ENCODE data around the gene HLTF.
A peak's percentile ranks its signal among the peaks of the same experiment; 100 is the strongest.

Gene HLTF

DNA sequence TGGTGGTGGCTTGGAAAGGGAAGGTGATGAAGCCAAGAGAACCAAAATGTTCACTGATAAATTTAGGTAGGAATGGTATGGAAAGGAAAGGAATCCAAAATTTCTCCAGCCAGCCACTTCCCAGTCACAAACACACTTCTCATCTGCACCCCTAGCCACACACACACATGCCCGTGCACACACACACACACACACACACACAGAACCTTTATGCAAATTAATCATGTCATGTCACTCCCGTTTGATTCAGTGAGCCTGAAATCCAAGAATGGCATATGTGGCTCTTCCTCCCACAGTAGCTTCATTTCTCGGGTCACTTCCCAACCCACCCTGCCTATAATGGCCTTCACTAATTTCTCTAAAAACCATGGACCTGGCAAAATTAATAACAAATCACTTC lies 3.1 kb upstream of the HLTF start:
- no peak for DNase-seq (ENCODE audit: low read depth)

DNA sequence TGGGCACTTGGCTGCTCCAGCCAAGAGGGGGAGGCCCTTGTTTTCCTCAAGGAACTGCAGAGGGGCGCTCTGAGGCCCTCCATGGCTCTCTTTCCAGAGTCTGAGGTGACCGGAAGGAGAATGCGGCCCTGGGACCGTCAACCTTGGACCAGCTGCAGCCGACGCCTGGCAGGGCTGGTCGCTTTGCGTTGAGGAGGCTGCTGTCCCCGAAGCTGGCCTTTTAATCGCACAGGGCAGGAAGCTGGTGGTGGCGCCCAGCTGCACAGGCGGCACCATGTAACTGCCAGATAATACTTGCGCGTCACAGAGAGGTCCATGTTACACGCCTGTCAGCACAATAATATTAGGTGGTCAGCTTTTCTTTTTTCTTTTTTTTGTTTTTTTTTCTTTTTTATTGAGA lies 875 bp upstream of the HLTF start:
- no peak for DNase-seq (ENCODE audit: low read depth)

DNA sequence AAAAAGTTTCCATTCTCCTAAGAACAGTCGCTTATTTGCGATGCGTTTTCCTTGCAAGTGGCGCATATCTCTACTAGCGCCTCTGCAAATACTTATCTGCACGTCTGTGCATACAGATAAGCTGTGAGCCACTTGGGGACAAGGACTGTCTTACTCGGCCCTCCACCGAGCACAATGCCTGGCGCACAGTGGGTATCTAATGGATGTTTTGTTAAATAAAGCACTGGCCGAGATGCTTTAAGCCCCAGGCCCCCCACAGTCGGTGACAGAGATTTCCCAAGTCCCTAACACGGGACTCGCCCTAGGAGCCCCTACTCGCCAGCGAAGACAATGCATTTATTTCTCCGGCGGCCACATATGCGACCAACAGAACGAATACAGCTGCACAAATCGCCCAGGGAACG lies 503 bp downstream of the HLTF start:
- no peak for DNase-seq (ENCODE audit: low read depth)

DNA sequence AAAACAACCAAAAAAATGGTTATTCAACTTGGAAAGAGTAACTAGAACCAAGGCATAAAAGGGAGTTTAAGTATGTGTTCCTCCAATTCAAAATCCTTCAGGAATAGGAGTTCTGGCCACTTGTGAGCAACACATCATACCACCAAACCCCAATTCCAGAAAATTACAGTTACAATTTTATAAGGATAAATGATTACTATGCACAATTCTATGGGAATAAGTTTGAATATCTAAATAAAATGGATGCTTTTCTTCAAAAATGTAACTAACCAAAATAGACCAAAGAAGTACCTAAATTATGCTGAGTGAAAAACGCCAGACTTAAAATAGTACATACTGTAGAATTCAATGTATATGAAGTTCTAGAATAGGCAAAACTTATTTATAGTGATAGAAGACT lies 4.6 kb downstream of the HLTF start:
- DNase-seq (ENCODE audit: low read depth): no peak

DNA sequence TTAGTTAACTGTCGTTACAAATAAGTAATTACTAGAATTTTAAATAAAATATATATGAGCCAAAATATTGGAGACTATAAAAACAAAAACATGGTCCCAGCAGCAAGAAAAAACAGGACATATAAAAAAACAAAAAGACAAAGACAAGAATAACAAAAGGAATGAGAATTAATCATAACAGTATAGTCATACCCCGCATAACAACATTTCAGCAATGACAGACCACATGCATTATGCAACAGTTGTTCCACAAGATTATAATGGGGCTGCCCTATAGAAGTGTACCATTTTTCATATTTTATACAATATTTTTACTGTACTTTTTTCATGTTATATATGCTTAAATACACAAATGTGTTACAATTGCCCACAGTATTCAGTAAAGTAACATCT lies 5.6 kb downstream of the HLTF start:
- peak; percentile 44 for DNase-seq (ENCODE audit: low read depth)

DNA sequence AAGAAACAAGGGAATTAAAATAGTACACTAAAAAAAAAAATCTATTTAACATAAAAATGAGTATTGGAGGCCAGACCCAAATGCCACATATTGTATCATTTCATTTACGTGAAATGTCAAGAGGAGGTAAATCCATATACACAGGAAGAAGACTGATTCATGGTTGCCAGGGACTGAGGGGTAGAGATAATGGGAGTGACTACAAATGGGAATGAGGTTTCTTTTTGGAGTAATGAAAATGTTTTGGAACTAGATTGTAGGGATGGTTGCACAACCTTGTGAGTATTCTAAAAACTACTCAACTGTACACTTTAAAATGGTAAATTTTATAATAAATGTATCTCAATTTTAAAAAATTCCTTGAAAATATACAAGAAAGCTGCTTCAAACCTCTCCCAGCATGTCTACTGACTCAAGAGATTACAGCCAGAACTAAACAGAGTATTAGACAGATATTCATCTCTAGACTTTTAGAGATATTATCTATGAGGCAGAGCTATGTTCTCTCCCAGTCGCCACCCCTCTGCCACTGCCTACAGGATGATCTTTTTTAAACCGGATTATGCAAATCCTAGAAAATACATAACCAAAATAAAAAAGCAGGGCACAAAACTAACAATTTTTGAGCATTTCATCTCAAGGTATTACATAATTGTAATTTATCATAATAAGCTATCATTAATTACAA lies 6.2 kb downstream of the HLTF start:
- peak; percentile 31 for DNase-seq (ENCODE audit: low read depth)

DNA sequence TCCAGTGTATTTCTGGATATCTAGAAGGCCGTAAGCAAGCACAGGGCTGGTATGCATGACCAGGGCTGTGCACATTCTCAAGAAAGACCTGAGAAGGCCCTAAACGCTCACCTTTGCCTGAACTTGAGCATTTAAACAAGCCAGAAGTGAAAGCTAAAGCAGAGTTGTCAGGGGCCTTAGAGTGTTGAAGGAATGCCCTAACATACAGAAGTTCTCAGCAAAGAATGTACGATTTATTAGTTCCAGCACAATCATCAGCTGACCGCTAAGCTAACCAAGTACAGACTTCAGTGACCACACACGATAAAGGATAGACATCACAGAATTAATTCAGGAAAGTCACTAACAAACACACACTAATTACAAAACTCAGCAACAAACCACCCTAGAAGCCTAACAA lies 8.7 kb downstream of the HLTF start:
- DNase-seq (ENCODE audit: low read depth): no peak

DNA sequence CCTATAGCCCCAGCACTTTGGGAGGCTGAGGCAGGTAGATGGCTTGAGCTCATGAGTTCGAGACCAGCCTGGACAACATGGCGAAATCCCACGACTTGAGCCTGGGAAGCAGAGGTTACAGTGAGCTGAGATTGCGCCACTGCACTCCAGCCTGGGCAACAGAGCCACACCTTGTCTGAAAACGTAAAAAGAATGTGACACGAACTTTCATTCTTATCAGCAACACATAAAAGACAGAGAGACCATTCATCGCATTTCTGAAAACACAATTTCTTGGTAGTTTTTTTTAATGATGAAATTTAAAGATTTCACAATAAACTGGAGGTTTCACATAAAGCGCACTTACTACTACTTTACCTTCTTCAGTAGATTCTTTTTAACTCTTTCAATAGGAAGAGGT lies 18.4 kb downstream of the HLTF start:
- DNase-seq (ENCODE audit: low read depth): no peak

DNA sequence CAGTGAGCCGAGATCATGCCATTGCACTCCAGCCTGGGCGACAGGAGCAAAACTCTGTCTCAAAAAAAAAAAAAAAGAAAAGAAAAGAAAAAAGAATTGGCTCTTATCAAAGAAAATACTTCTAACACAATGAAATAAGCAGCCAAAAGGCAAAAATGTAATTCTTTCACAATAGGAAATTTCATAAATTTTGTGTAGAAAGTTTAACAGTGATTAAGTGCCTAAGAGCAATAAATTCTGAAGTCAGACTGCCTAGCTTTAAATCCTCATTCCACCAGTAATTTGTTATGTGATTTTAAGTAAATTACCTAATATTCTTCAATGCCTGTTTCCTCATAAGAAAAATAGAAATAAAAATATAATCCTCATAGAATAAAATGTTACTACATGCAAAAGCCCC lies 24.6 kb downstream of the HLTF start:
- DNase-seq (ENCODE audit: low read depth): no peak

DNA sequence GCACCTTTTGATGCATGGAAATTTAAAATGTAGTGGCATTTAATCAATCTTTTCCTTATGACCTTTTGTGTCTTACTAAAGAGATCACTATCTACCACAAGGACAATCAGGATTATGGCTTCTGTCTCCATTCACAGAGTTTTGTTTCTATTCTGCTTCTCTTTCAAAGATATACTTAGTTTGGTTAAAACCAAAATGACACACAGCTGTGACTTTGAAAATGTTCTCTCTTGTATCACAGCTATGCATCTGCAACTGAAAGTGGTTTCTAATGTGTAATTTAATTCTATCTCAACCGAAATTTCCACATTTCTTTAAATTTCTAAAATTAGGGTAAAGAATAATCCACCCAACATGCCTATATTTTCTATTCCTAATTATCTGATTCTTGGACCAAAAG lies 27.7 kb downstream of the HLTF start:
- DNase-seq (ENCODE audit: low read depth): no peak

DNA sequence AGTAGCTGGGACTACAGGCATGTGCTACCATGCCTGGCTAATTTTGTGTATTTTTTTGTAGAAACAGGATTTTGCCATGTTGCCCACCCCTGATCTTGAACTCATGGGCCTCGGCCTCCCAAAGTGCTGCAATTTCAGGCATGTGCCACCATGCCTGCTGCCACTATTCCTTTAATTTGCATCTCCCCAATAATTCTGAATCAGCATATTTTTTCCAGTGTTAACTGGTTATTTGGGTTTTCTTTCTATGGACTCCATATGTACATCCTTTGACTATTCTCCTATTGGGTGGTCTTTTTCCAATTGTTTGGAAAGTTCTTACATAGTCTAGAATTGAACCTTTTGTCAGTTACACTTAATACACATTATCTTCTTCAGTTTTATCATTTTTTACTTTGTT lies 28.1 kb downstream of the HLTF start:
- DNase-seq (ENCODE audit: low read depth): no peak

DNA sequence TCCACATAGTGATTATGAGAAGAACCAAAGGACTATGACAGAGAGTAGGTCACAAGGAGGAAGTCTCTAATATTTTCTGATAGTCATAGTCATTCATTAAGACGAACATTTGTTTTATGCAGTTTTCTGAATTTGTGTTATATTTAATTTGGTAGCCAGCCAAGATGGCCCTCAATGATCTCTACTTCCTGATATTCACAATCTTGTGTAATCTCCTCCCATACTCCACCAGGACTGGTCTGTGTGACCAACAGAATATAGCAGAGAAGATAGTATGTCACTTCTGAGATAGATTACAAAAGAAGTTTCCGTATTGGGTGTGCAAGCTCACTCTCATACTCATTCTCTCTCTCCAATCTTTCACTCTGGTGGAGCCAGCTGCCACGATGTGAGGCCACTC lies 30.8 kb downstream of the HLTF start:
- DNase-seq (ENCODE audit: low read depth): no peak

DNA sequence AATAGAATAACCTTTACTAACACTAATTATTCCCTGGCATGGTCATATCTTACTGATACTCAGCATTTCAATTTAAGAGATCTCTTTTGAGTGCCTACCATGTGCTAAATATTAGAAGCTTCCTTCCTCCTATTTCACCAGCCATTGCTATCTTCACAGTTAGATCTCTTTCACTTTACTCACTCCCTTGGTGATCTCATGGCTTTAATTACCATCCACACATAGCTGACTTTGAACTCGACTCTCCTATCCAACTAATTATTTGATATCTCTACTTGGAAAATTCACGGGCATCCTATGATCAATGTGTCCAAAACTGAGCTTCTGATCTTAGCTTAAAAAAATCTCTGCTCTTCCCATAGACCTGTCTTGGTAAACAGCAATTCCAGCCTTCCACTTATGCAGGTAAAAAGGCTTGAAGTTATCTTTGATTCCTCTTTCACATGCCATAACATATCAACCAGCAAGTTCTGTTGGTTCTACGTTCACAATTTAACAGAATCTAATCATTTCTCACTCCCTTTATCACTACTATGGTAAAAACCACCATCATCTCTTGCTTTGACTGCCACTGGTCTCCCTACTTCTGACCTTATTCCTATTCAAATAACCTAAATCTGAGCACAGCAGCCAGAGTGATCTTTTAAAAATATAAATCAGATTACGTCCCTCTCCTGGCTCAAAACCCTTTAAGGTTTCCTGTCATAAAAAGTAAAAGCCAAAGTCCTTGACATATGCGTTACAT lies 41.8 kb downstream of the HLTF start:
- no peak for DNase-seq (ENCODE audit: low read depth)

DNA sequence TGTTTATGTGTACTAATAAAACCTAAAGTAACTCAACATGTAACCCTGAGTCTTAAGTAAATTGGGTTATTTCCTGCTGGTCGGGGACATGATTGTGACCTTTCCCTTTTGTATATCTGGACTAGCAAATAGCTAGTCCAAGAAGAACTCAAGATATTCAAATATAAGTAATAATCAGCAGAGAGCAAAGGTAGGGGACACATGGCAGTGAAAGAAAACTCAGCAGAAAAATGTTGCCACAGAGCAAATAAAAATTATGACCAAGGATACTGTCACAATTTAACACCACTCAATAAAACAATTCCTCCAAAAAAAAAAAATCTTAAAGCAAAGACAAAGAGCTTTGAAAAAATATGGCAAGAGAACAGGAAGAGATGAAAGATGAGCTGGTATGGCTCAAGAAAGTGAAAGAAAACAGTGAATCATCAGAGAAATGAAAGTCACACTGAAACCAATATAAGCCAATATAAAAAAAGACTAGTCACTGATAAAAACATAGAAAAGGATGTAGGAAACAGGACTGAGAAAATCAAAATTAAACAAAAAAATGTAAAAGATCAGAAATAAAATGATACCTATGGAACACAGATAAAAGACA lies 43.4 kb downstream of the HLTF start:
- DNase-seq (ENCODE audit: low read depth): peak; percentile 65

DNA sequence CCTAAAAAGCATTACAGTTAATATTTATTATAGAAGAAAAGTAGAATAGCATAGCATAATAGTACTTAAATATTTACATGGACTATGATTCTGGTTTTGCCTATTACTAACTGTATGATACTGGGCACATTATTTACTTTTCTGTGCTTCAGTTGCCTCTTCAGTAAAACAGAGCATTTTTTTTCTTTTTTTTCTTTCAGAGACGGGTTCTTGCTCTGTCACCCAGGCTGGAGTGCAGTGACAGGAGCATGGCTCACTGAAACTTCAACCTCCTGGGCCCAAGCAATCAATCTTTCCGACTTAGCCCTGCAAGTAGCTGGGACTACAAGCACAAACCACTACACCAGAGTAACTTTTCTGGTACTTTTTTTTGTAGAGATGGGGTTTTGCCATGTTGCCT lies 48.0 kb downstream of the HLTF start:
- DNase-seq (ENCODE audit: low read depth): no peak

DNA sequence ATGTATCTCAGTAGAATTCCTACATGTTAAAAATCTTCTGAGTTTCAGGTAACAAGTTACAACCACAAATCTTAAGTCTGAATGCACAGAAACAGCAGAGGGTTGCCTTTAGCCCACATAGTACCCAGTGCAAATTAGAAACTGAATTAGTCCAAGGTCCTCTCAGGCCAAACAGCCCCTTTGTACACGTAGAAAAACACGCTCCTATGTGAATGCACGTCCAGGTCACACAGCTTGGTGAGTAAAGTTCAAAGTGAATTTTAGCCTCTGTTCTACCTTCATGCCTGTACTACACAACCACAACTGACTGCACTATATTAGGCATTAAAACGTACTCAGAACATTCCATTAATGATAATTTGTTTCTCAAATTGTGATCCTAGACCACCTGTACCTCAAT lies 48.6 kb downstream of the HLTF start:
- no peak for DNase-seq (ENCODE audit: low read depth)

DNA sequence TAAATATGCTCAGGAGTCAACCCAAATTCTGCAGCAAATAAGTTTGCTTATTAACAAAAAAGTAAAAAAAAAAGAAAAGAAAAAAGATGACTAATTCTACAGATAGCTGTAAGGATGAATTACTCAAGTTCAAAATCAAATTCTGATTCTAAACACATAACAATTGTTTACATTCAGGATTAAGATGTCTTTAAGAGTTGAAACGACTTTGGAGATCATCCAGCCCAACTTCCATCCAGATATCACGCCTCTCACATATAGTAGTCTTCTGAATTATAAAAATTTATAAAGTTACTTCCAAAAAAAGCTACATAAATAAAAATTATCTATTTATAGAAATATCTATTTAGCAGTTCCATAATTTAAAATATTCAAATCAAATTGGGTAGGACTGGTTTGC lies 55.2 kb downstream of the HLTF start:
- no peak for DNase-seq (ENCODE audit: low read depth)

DNA sequence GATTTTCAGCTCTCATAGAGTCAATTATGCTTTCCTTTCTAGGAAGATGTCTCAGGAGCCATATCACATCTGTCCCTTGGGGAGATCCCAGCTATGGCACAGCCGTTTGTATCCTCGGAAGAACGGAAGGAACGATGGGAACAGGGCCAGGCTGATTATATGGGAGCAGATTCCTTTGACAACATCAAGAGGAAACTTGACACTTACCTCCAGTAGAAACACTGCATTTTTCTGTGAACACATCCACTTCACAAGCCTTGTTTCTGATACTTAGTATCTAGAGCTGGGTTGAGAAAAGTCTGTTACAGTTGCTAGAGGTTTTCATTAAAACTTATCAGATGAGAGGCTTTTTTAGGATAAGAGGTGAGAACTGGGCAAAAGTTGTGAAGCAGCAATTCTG lies 59.6 kb downstream of the HLTF start:
- DNase-seq (ENCODE audit: low read depth): no peak

DNA sequence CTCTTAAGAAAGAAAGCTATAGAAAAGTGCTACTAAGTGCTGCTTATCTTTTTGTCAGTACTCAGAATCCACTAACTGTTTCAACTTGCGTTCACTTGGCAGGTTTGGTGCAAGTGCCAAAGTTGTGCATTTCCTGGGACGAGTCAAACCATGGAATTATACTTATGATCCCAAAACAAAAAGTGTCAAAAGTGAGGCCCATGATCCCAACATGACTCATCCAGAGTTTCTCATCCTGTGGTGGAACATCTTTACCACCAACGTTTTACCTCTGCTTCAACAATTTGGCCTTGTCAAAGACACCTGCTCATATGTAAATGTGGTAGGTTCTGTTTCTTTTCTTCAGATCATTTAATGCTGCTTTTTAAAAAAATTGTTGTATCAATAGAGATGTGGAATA lies 62.4 kb downstream of the HLTF start:
- no peak for DNase-seq (ENCODE audit: low read depth)

DNA sequence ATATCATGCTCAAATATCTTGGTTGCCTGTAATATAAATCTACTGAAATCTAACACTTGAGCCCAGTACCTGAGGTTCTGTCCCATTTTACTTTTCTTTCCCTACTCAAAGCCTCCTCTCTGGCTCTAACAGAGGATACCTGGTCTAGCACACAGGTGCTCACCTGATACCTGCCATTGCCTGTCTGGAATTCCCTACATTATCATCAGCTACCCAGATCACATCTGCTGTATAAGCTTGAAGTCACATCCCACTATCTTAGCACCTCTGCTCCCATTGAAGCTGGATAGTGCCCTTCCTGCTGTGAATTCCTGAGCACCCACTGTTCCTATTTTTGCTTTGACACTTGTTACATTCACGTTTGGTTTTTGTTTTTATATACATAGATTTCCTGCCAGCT lies 64.5 kb downstream of the HLTF start:
- no peak for DNase-seq (ENCODE audit: low read depth)

DNA sequence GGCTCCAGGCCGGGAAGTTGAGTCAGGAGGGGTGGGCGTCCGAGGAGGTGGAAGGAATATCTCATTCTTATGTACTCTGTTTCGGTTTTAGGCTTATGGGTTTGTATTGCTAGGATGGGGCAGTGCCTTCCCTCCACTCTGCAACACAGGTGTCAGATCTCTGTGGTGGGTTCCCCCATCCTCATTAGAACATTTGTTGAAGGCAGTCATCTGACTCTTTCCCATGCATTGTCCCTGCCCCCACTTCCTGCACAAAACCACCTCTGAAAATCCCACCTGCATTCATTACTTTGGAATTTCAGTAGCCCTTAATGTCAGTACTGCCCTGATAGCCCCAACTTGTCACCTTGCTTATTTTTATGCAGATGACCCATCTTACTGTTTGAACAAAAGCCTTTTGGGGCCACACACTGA lies 65.5 kb downstream of the HLTF start:
- no peak for DNase-seq (ENCODE audit: low read depth)

DNA sequence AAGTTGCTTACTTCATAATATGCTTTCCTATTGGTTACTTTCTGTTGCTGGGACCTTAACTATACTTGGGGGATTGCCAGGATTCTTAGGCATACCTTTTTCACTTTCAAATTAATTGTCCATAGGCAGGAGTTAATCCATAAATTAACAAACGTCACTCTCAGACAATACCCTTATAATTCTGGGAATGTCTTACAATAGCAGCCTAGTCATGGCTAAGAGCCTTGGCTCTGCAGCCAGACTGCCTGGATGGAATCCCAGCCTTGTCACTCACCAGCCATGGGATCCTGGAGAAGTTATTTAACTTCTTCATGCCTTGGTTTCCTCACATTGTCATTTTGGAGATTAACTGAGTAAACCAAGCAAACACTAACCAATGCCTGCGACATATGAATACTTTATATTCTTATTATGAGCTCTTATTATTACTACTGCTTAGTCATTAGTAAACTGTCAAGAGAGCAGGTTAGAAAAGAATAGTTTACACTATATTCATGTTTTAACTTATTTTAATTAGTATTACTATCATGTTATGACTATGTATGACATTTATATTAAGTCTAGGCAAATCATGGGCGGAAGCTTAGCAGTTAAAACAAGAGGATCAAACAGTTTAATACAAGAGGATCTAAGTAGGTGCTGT lies 66.0 kb downstream of the HLTF start:
- peak; percentile 25 for DNase-seq (ENCODE audit: low read depth)

DNA sequence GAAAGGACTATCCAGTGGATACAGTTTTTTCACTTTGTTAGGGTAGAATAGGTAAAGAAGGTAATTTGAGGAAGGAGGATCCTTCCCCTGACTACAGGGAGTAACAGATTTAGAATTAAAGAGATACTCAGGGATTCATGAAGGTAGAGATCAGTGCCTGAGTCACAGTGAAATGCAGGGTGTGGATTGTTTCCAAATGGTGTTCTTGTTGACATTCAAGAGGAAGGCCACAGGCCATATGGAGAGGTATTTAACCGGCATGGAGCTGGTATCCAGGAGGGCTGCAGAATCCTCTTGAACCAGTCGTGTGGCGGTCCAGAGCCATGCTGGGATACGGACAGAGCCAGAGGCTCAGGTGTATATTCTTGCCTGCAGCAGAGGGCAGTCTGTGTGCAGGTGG lies 66.8 kb downstream of the HLTF start:
- DNase-seq (ENCODE audit: low read depth): no peak

All from stromal cell of bone marrow (primary cell).